Lower leg skin (tissue), 4 donors: Measurements from ENCODE around the gene AEBP1. TPM values are rescaled to one million over a fixed set of nuclear protein-coding genes. Genes with fewer than 3 reads are reported as not detected.

Source experiments
- DNase-seq, 2 donors: peaks; one replicate each; pipeline ENCODE4 v3.0.0-alpha.2; 2019; ENCODE audit warnings: low spot score in 2 of 2
- H3K4me3 ChIP-seq: fragments of 200-600 bp; sonication (generic); 2 replicates; pipeline ENCODE4 v1.5.1; 2017; ENCODE audit warnings: mild to moderate bottlenecking, low read depth; ENCODE audit not compliant: poor library complexity, severe bottlenecking
- POLR2A ChIP-seq, 2 donors: fragments of 450-650 bp; IDR thresholded peaks; one replicate each; pipeline ENCODE4 v1.6.1; 2016 to 2017; ENCODE audit warnings: antibody characterized with exemption in 2 of 2, mild to moderate bottlenecking in 1 of 2, moderate library complexity in 1 of 2
- WGBS, 2 donors: methylation state at CpG; one replicate each; pipeline ENCODE4 v1.1.5; 2018; 5-methylcytosine and 5-hydroxymethylcytosine counted together
- intact Hi-C: fragments of 100-400 bp; cut with DNase I; formaldehyde crosslinking; loops from one replicate; pipeline ENCODE4 v1.15.0; 2023; ENCODE audit warnings: low total_unique reads
- total RNA-seq, 4 donors: library from RNA; depleted of rRNA; stranded (reverse); fragments of >200 nt; gene quantifications; one replicate each; pipeline ENCODE4 v1.1.0, GENCODE V29; 2016
- TF ChIP-seq, protein P1 (sequence below), 3 donors: fragments of 450-650 bp; IDR thresholded peaks; one replicate each; pipeline ENCODE4 v1.5.1; 2016; ENCODE audit warnings: antibody characterized with exemption in 3 of 3, mild to moderate bottlenecking in 3 of 3, moderate library complexity in 2 of 3

AEBP1 gene
- total RNA-seq, 4 donors from 2014 or later = 52.6 to 134 (median 54.6) TPM

DNA sequence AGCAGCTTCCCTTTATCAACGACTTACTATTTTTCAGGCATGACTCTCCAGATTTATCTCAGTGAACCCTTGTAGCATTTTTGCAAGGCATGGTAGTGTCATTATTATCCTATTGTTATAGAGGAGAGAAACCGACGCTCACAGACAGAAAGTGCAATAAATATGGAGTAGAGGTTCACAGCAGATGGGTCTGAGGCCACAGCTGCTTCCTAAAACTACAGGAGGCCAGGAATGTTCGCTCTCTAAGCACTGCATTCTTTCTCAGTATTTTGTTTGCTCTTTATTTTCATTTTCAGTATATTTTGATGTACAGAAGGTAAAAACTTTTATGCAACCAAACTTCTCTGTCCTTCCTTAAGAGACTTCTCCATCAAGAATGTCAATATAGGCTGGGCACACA lies 4.5 kb upstream of the AEBP1 start:
- no peak overlapping the region for H3K4me3 ChIP-seq
- intact Hi-C loops = no loop called here
- 63 to 67% methylated on average over 4 of the region's 4 CpGs for WGBS, 2 donors
- TF ChIP-seq, protein P1, sequence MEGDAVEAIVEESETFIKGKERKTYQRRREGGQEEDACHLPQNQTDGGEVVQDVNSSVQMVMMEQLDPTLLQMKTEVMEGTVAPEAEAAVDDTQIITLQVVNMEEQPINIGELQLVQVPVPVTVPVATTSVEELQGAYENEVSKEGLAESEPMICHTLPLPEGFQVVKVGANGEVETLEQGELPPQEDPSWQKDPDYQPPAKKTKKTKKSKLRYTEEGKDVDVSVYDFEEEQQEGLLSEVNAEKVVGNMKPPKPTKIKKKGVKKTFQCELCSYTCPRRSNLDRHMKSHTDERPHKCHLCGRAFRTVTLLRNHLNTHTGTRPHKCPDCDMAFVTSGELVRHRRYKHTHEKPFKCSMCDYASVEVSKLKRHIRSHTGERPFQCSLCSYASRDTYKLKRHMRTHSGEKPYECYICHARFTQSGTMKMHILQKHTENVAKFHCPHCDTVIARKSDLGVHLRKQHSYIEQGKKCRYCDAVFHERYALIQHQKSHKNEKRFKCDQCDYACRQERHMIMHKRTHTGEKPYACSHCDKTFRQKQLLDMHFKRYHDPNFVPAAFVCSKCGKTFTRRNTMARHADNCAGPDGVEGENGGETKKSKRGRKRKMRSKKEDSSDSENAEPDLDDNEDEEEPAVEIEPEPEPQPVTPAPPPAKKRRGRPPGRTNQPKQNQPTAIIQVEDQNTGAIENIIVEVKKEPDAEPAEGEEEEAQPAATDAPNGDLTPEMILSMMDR (IDR thresholded peaks at IDR 0.05) = no peak
- no peak for TF ChIP-seq POLR2A (IDR thresholded peaks at IDR 0.05)
- DNase-seq = no peak

DNA sequence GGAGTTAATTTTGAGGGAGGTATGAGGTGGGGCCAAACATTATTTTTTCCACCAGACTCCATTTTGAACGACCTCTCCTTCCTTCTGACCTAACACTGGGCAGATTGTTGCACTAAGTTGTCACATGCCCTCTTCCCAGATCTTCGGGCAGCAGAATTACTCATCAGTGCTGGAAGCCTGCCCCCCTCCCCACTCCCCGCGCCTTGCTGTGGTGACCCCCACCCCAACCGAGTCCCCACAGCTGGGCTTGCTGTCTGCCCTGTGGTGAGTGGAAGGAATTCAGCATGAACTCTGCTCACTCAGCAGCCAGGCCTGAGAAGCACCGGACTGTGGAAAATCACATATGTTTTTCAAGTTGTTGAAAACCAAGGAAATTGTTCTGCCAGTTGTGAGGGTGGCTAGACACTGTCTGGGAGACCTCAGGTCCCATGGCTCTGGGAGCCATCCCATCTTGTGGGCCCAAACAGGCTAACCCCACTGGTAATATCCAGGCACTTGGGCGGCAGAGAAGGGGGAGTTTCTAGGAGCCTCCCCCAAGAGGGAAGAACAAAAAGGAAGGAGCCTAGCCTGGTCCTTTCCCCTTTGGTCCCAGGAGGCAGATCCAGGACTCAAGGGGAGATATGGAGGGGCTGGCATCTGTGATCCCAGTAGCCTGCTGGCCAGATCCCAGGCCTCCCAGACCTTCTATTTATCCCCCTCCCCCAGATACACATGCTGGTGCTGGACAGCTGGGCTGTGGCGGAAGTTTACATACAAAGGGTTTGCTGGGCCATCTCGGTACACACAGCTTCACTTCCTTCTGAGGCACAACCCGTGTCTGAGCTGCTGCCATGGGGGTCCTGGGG lies 3.5 kb upstream of the AEBP1 start:
- 64 to 66% methylated on average over 10 of the region's 10 CpGs for WGBS, 2 donors
- no peak for TF ChIP-seq POLR2A (IDR thresholded peaks at IDR 0.05)
- TF ChIP-seq, protein P1 (IDR thresholded peaks at IDR 0.05) = no peak
- DNase-seq = peak in 1 of 2 donors; percentile 89
- intact Hi-C loops = no loop called here
- H3K4me3 ChIP-seq = no peak overlapping the region

DNA sequence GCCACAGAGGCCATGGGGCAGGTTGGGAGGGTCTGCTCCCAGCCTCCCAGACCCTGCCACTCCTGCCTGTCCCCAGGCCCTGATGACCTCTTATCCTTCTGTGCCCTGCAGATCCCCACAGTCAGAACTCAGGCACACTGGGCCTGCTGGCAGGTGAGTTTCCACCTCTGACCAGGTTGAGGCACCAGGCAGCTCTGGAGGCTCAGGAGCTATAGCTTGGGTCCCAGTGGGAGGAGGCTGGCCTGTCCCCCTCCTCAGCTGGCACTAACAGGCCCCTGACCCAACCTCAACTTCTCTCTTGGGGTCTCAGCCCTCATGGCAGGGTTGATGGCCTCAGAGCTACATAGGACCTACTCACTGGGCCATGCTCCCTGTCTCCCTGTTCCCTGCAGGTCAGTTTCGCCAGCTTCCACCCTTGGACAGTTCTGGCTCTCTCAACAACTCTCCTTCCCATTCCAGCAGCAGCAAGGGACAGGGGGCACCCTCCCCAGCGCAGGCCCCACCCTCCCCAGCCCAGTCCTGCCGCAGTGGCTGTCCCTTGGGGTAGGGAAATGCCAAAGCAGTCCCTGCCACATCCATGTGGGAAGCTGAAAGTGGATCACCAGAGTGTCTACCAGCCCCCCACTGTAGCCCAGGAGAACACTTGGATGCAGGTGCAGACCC lies 2.7 kb upstream of the AEBP1 start:
- DNase-seq = no peak
- TF ChIP-seq, protein P1 (IDR thresholded peaks at IDR 0.05) = no peak
- TF ChIP-seq POLR2A (IDR thresholded peaks at IDR 0.05) = no peak
- 75 to 84% methylated on average over 3 of the region's 3 CpGs for WGBS, 2 donors
- intact Hi-C loops = no loop called here
- H3K4me3 ChIP-seq = no peak overlapping the region

DNA sequence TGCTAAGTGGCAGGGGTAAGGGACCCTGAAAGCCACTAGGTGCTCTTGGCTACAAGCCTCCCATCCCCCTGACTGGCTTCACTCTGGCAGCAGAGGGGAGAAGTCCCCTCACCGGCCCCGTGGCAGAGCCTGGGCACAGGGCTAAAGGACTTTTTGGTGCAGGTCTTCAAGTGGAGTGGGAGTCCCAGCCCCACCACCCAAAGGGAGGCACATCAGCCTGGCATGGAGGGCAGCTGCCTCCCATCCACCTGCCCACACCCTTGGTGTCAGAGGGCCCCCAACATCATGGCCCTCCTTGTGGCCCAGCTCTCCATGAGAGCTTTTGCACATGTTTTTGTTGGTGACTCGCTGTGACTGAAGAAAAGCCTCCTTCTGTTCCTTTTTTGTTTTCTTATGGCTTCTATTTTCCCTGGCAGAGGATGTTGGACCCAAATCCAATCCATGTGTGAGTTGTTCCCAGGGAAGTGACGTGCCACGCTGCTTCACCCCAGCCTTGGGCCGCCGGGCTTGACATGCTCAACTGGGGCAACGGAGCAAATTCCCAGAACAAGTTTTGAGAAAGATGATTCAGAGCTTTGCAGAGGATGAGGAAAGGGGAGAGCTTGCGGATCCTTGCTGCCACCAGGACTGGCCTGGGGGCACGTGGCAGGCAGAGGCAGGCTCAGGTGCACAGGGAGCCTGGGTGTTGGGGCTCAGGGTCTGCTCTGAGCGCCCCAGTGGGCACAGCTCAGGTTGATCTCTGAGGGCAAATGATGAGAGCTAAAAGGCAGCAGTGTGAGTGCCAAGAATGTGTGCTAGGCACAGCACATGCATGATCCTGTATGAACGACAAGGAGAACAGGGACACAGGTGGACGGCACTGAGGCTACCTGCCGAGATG lies 1.9 kb upstream of the AEBP1 start:
- no peak overlapping the region for H3K4me3 ChIP-seq
- DNase-seq = peak in 1 of 2 donors; percentile 90
- TF ChIP-seq POLR2A (IDR thresholded peaks at IDR 0.05) = no peak
- TF ChIP-seq, protein P1 (IDR thresholded peaks at IDR 0.05) = no peak
- WGBS, 2 donors = 51% methylated on average over 14 of the region's 14 CpGs
- intact Hi-C loops = no loop called here

DNA sequence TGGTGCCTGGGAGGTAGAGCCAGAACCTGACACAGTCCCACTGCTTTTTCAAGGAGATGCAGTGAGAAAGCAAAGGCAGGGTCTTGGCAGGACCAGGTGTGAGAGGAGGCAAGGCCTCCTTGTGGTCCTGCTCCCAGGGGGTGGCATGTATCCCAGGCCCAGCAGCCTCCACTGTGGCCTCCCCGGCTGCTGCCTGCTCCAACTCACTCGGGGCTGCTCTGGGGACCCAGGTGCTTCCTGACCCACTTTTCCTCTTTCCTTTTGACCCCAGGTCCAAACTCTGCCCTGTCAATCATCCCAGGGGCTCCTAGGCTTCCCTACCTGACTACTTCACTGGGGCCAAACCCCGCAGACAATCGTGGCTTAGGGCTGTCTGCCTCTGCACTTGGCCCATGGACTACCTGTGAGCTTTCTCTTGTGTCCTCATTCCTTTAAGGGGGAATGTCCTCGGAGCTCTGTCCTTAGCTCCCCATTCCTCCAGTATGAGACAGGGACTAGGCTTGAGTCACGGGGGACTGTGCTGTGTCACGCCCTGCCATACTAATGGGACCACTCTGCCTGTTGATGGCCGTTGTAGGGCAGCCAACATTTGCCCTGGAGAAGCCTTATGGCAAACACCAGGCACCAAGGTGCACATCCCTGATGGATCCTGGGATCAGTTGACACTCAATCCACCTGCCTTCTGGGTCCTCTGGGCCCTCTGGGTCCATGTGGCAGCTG lies 1.1 kb upstream of the AEBP1 start:
- TF ChIP-seq, protein P1 (IDR thresholded peaks at IDR 0.05) = no peak
- no peak for TF ChIP-seq POLR2A (IDR thresholded peaks at IDR 0.05)
- no peak overlapping the region for H3K4me3 ChIP-seq
- no peak for DNase-seq
- 76 to 77% methylated on average over 8 of the region's 8 CpGs for WGBS, 2 donors
- intact Hi-C loops = no loop called here
